ENCODE data around the gene LRRC8B. TPM values are rescaled to one million over a fixed set of nuclear protein-coding genes. Genes with fewer than 3 reads are reported as not detected.

Gene LRRC8B
- total RNA-seq, 1 donor from 2014 or later, result 6.4 TPM

- Histone ChIP-seq H3K79me2 (ENCODE audit: insufficient read depth, low read length) (no peaks in the 10 kb centered on the region), H3K4me3 (ENCODE audit: insufficient read depth, low read depth, low read length) (no peak overlapping the region), H3K9ac (ENCODE audit: low read length) (no peak overlapping the region), H3K27me3 (ENCODE audit: insufficient read depth, low read length) (peaks cover 2% of the 10 kb centered on the region), H3K27ac (ENCODE audit: low read depth, low read length) (no peak overlapping the region), H3K36me3 (ENCODE audit: insufficient read depth, low read length) (no peaks in the 10 kb centered on the region), H3K4me1 (ENCODE audit: insufficient read depth, low read length) (no peaks in the 10 kb centered on the region), H3K9me3 (ENCODE audit: insufficient read depth, low read depth, low read length) (no peaks in the 10 kb centered on the region), H2AFZ (ENCODE audit: low read depth, low read length) (no peak overlapping the region), H4K20me1 (ENCODE audit: insufficient read depth, low read length) (no peaks in the 10 kb centered on the region), H3K4me2 (ENCODE audit: low read length) (no peak overlapping the region)
- peaks cover 5% of the 10 kb centered on the region for H3K4me1 Mint-ChIP-seq (ENCODE audit: low read depth, unreplicated experiment)
- H3K4me3 Mint-ChIP-seq (ENCODE audit: unreplicated experiment), result no peak overlapping the region
- no peaks in the 10 kb centered on the region for H3K36me3 Mint-ChIP-seq (ENCODE audit: low read depth, unreplicated experiment)
- TF ChIP-seq EZH2 (IDR thresholded peaks at IDR 0.05; ENCODE audit: insufficient read depth, low read length), result no peak
- no peak for TF ChIP-seq CTCF (IDR thresholded peaks at IDR 0.05; ENCODE audit: insufficient read depth, low read depth, low read length)
- peaks cover 8% of the 10 kb centered on the region for H3K27me3 Mint-ChIP-seq (ENCODE audit: low read depth, unreplicated experiment)
- H3K27ac Mint-ChIP-seq (ENCODE audit: unreplicated experiment), result no peak overlapping the region
- FAIRE-seq (no peak), DNase-seq (ENCODE audit: low read depth) (no peak)
- peaks cover 7% of the 10 kb centered on the region for H3K9me3 Mint-ChIP-seq (ENCODE audit: unreplicated experiment)
These were observed 40.3 kb upstream of the LRRC8B start for GRCh38 chr1:89484092-89485038.

GRCh38 chr1:89487972-89488371 is 36.7 kb upstream of the LRRC8B start:
- no peak for TF ChIP-seq EZH2 (IDR thresholded peaks at IDR 0.05; ENCODE audit: insufficient read depth, low read length)
- TF ChIP-seq CTCF (IDR thresholded peaks at IDR 0.05; ENCODE audit: insufficient read depth, low read depth, low read length), result no peak
- H3K4me1 ChIP-seq (ENCODE audit: insufficient read depth, low read length), result no peaks in the 10 kb centered on the region
- peaks cover 2% of the 10 kb centered on the region for H3K27me3 ChIP-seq (ENCODE audit: insufficient read depth, low read length)
- no peak overlapping the region for H3K27ac ChIP-seq (ENCODE audit: low read depth, low read length)
- FAIRE-seq (no peak), DNase-seq (ENCODE audit: low read depth) (no peak)
- no peak overlapping the region for H3K27ac Mint-ChIP-seq (ENCODE audit: unreplicated experiment)
- H3K9me3 ChIP-seq (ENCODE audit: insufficient read depth, low read depth, low read length), result no peaks in the 10 kb centered on the region
- H3K9me3 Mint-ChIP-seq (ENCODE audit: unreplicated experiment), result peaks cover 12% of the 10 kb centered on the region
- no peak overlapping the region for H3K4me3 ChIP-seq (ENCODE audit: insufficient read depth, low read depth, low read length)
- no peak overlapping the region for H3K4me2 ChIP-seq (ENCODE audit: low read length)
- H2AFZ ChIP-seq (ENCODE audit: low read depth, low read length), result no peak overlapping the region
- H3K36me3 ChIP-seq (ENCODE audit: insufficient read depth, low read length), result no peaks in the 10 kb centered on the region
- H3K4me1 Mint-ChIP-seq (ENCODE audit: low read depth, unreplicated experiment), result peaks cover 5% of the 10 kb centered on the region
- H3K36me3 Mint-ChIP-seq (ENCODE audit: low read depth, unreplicated experiment), result peaks cover 1% of the 10 kb centered on the region
- H3K4me3 Mint-ChIP-seq (ENCODE audit: unreplicated experiment), result no peak overlapping the region
- H4K20me1 ChIP-seq (ENCODE audit: insufficient read depth, low read length), result no peaks in the 10 kb centered on the region
- no peak overlapping the region for H3K9ac ChIP-seq (ENCODE audit: low read length)
- peaks cover 8% of the 10 kb centered on the region for H3K27me3 Mint-ChIP-seq (ENCODE audit: low read depth, unreplicated experiment)
- H3K79me2 ChIP-seq (ENCODE audit: insufficient read depth, low read length), result no peaks in the 10 kb centered on the region

Data from astrocyte (in vitro differentiated cells and primary cell).